NCI-H748 (cell line): ENCODE results near the gene AFG3L2.
A peak's percentile ranks its signal among the peaks of the same experiment; 100 is the strongest.

Experiments
- DNase-seq: peaks from one replicate; lab custom pipeline; 2025; ENCODE audit not compliant: unreplicated experiment; lab: John Stamatoyannopoulos, UW

Gene AFG3L2

GRCh38 chr18:12376754-12377555, at the start of gene AFG3L2:
AFG3L2 (minus strand) TSS chr18:12377227; CDS start chr18:12377082, 145 bp downstream.
- DNase-seq, result peak; percentile 98

DNA sequence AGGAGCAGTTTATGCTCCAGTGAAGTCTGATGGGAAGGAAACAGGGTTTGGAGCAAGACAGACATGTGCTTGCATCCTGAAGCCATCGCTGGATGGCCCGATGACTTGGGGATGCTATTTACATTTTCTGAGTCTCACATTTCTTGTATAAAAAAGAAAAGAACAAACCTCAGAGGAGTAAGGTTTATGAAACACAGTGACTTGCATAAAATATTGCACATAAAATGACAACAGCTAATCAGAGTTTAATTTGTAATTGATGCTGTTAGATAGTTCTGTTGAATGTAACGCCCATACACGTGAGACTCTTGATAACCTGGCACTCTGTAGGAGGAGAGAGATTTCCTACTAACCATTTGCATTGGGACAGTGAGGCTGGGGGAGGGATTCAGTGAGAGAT, 47.2 kb upstream of the AFG3L2 start:
- DNase-seq, result no peak

DNA sequence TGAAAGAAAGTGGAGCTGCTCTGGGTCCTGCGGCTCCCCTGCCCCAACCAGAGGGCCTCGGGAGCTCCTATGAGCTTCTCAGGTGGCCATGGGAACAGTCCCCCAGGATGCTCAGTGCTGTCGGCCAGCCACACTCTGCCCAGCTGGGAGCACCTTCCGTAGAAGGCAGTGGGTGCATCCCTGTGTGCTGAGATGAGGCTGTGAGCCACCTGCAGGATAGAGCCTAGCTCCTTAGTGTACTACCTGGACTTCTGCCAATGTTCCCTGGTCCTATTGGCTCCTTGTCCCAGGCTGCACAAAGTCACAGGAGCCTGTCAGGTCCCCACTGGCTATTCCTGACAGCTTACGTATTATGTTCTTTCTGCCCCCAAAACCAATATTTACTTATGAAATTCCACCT, 46.8 kb upstream of the AFG3L2 start:
- DNase-seq, result peak; percentile 63

DNA sequence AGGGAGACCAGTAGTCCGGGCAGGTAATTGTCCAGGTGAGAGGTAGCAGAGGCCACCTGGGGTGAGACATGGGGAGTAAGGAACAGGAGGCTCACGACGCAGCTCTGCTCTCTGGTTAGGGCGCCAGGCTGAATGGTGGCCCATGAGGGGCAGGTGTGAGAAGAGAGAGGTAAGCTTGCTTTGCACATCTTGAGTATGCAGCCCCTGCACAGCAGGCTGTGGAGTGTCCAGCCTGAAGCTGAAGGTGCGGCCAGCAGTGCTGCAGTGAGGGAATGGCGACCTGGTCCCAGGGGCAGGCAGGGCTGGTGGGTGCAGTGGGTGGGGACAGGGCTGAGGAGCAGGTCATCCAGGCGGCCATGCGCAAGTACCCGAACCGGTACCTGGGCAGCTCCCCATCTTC, 46.4 kb upstream of the AFG3L2 start:
- no peak for DNase-seq

- DNase-seq, result peak; percentile 70
Measured at GRCh38 chr18:12422936-12423335, 45.9 kb upstream of the AFG3L2 start.

- no peak for DNase-seq
Measured at GRCh38 chr18:12421732-12422131, 44.7 kb upstream of the AFG3L2 start.

- peak; percentile 40 for DNase-seq
Measured at GRCh38 chr18:12420821-12421421, 43.9 kb upstream of the AFG3L2 start.

GRCh38 chr18:12417687-12418086, 40.7 kb upstream of the AFG3L2 start:
- no peak for DNase-seq

DNA sequence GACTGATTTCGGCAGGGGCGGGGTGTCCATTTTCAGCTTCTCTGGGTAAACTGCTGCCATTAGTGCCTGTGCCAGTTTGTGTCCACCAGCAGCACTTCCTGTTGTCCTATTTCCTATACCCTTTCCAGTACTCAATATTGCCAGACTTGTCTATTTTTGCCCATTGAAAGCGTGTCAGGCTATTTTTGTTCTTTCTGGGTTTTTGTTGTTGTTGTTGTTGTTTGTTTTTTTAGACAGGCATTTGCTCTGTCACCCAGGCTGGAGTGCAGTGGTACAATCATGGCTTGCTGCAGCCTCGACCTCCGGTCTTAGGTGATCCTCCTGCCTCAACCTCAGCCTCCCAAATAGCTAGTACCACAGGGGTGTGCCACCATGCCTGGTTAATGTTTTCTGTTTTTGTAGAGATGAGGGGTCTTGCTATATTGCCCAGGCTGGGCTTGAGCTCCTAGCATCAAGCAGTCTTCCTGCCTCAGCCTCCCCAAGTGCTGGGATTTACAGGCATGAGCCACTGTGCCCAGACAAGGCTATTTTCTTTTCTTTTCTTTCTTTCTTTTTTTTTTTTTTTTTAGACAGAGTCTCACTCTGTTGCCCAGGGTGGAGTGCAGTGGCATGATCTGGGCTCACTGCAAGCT, 39.2 kb upstream of the AFG3L2 start:
- DNase-seq, result no peak

- no peak for DNase-seq
Measured at GRCh38 chr18:12411456-12411855, 34.4 kb upstream of the AFG3L2 start.

- DNase-seq, result peak; percentile 40
Measured at GRCh38 chr18:12410747-12411146, 33.7 kb upstream of the AFG3L2 start.

DNA sequence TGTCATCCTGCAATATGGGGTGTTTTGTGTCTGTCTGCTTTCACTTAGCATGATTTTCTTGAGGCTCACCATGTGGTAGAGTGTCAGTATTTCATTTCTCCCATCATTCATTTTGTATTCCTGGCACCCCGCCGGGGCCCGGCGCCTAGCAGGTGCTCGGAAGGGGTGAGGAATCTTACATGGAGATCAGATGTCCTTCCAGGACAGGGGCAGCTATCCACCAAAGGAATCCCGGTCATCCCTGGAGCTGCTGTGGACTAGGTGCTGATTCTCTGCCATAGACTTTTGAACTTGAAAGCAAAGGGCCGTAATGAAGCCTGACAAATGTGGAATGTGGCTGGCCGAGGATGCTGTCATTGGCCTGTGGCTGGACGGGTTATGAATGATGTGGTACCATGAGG, 33.1 kb upstream of the AFG3L2 start:
- DNase-seq, result no peak

DNA sequence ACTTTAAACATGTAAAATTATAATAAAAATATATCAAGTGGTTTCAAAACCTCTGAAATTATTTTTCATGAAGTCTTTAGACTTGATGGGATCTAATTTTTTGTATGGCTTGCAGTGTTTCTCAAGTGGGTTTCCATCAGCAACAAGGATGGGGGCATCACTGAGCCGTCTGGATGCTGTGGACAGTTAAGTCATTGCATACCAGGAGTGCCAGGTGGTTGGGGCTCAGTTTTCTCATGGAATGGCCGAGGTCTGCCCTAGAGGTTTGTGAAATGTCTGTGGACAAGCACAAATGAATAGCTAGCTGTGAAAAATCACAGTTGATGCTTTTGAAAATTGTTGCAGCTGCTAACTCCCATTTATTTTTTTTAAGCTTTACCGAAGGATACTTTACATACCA, 32.4 kb upstream of the AFG3L2 start:
- no peak for DNase-seq

GRCh38 chr18:12408247-12408869, 31.3 kb upstream of the AFG3L2 start:
- no peak for DNase-seq

- DNase-seq, result no peak
Measured at GRCh38 chr18:12406371-12407111, 29.5 kb upstream of the AFG3L2 start.

GRCh38 chr18:12405066-12405465, 28.0 kb upstream of the AFG3L2 start:
- no peak for DNase-seq

DNA sequence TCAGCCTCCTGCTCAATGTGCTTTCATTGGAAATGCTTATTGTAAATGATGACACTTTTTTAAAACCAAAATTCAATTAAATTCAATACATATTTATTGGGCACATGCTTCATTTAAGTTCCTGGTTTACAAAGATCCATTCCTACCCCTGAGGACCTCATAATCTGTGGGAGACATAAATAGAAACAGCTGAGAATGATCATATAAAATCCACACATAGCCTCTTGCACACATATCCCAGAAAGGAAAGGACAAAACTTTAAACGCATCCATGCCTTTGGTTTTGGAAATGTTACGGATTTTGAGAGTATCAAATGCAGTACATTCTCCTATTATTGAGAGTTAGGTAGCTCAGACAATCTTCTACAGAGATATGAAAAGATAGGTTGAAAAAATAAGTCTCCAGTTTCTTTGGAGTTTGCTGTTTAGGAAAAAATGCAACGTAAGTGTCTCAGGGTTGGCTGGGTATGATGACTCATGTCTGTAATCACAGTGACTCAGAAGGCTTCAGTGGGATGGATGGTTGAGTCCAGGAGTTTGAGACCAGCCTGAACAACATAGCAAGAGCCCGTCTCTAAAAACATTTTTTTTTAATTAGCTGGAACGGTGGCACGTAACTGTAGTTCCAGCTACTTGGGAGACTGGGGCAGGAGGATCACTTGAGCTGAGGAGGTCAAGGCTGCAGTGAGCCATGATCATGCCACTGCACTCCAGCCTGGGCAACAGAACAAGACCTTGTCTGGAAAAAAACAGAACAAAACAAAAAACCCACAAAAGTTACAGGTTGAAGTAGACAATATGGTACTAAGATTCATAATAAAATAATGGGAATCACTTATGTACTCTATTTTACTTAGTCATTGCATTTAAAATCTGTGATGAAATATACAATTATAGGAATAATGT, 26.8 kb upstream of the AFG3L2 start:
- no peak for DNase-seq

DNA sequence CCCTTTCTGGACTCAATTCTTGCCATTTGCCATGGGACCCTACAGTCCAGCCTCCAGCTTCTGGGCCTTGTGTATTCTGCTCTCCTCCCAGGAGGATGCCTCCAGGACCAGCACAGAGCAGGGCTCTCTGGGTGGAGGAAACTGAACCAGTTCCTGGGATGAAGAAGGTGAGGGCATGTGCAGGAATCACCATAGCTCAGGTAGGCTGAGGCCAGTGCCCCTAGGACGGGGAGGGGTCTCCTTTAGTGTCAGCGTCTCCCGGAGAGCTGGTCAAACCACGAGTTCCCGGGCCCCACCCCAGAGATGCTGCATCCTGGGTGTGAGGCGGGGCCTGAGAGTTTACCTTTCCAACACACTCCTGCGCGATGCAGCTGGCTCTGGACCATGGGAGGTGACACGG, 24.9 kb upstream of the AFG3L2 start:
- DNase-seq, result peak; percentile 60

DNA sequence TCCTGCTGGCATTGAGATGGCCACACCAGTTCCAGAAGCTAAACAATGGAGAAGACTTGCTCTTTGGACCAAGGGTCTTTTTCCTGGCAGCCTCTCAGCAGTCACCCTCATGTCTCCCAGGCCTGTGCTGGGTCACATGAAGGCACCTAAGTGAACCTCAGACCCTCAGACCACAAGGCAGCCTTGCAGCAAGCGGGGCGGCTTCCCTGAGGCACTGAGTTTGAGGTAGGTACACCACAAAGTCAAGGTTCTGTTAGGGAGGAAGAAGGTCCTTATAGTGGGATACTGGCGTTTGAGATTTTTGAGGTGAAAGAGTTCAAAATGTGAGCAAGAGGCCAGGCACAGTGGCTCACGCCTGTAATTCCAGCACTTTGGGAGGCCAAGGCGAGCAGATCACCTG, 22.2 kb upstream of the AFG3L2 start:
- DNase-seq, result no peak

DNA sequence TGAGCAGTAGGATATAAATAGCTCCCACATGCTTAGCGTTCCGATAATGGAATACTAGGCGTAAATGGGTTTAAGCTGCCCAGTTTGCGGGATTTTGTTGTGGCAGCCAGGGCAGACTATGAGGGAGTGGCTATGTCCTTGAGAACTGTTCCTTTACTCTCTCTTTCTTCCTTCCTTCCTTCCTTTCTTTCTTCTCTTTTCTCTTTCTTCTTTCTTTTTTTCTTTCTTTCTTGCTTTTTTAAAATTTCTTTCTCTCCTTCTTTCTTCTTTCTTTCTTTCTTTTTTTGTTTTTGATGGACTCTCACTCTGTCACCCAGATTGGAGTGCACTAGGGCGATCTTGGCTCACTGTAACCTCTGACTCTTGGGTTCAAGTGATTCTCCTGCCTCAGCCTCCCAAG, 21.6 kb upstream of the AFG3L2 start:
- DNase-seq, result no peak
